T-helper 1 cell treated with Interleukin-12 subunit alpha and Interleukin-12 subunit beta and Interleukin-4 antibody, amounts not matched to agents 30 μg/mL and 1 μg/mL, for 36 hours (primary cell): ENCODE data around the gene CCDC180.
"Not testable (repeated sequence)": the region's sequence is repeated elsewhere in the genome, so short reads cannot be mapped to it uniquely, and the experiment has no call there.

ENCODE experiments used
- H3K27ac Mint-ChIP-seq: one replicate; pipeline ENCODE4 v1.8.0; 2021; ENCODE audit warnings: mild to moderate bottlenecking, mixed read lengths
- H3K27me3 Mint-ChIP-seq: one replicate; pipeline ENCODE4 v1.8.0; 2021; ENCODE audit warnings: low read depth, mixed read lengths
- H3K36me3 Mint-ChIP-seq: one replicate; pipeline ENCODE4 v1.8.0; 2021; ENCODE audit warnings: low read depth, mixed read lengths
- H3K4me1 Mint-ChIP-seq: one replicate; pipeline ENCODE4 v1.8.0; 2021; ENCODE audit warnings: low read depth, mixed read lengths
- H3K4me3 Mint-ChIP-seq: one replicate; pipeline ENCODE4 v1.8.0; 2021; ENCODE audit warnings: mild to moderate bottlenecking, moderate library complexity, mixed read lengths
- H3K9me3 Mint-ChIP-seq: one replicate; pipeline ENCODE4 v1.8.0; 2021; ENCODE audit warnings: mixed read lengths

Gene CCDC180

GRCh38 chr9:97307500-97308163 lies at the start of gene CCDC180:
Gene CCDC180 (plus strand): TSS chr9:97307659. CDS start chr9:97308064, 405 bp downstream.
- Mint-ChIP-seq H3K4me3 (no peak within 1 kb of the TSS), H3K27ac (no peak within 1 kb of the TSS), H3K27me3 (no peaks in the 10 kb centered on the region), H3K9me3 (no peaks in the 10 kb centered on the region), H3K4me1 (no peaks in the 10 kb centered on the region), H3K36me3 (no peaks in the 10 kb centered on the region)

DNA sequence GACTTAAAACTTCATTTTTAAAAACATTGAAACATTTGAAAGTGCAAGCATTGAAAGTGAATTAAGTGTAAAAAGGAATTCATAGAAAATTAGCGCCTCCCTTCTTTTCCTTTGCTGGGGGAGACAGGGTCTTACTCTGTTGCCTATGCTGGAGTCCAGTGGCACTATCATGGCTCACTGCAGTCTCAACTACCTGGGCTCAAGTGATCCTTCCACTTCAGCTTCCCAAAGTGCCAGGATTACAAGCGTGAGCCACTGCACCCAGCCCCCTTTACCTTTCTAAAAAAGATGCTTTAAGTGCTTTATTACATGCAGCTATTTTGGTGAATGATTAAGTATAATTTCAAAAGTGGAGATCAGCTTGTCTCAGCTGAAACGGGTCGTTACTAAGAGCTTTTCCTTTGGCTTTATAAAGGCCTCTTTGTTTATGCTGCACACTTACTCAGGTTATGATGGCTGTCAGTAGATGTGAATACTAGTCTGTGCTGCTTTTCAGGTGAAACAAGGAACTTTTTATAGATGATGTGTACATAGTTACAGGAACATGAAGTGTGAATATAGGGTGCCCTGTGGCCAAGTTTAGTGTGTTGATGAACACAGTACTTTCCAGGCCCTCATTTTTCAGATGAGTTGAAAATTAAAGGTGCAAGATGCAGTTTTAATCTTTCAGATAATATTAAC lies 47.5 kb upstream of the CCDC180 start:
- not testable (repeated sequence) for H3K27me3 Mint-ChIP-seq

DNA sequence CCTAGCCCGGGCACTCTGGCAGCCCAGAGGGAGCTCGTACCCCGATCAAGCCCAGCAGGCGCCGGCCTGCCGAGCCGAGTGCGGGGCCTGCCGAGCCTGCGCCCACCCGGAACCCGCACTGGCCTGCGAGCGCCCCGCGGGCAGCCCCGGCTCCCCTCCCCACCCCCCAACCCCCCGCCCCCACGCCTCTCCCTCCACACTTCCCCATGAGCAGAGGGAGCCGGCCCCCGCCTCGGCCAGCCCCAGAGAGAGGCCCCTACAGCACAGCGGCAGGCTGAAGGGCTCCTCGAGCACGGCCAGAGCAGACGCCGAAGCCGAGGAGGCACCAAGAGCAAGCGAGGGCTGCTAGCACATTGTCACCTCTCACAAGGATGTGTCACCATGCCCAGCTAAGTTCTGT lies 36.2 kb upstream of the CCDC180 start:
- Mint-ChIP-seq H3K4me1 (no peaks in the 10 kb centered on the region), H3K27ac (no peak overlapping the region), H3K36me3 (no peaks in the 10 kb centered on the region), H3K27me3 (no peaks in the 10 kb centered on the region), H3K9me3 (no peaks in the 10 kb centered on the region), H3K4me3 (no peak overlapping the region)

More for the DNA sequence above, 47.5 kb upstream of the CCDC180 start:
- not testable (repeated sequence) for H3K36me3 Mint-ChIP-seq, H3K27ac Mint-ChIP-seq, H3K4me3 Mint-ChIP-seq, H3K4me1 Mint-ChIP-seq, H3K9me3 Mint-ChIP-seq

- H3K36me3 Mint-ChIP-seq: peaks cover 4% of the 10 kb centered on the region
- no peak overlapping the region for H3K4me3 Mint-ChIP-seq
- no peaks in the 10 kb centered on the region for H3K4me1 Mint-ChIP-seq
- H3K27me3 Mint-ChIP-seq: no peaks in the 10 kb centered on the region
- H3K27ac Mint-ChIP-seq: no peak overlapping the region
- H3K9me3 Mint-ChIP-seq: no peaks in the 10 kb centered on the region
These were observed 35.4 kb upstream of the CCDC180 start for GRCh38 chr9:97272072-97272471.

GRCh38 chr9:97276310-97276852 lies 31.1 kb upstream of the CCDC180 start:
- no peak overlapping the region for H3K27ac Mint-ChIP-seq
- H3K9me3 Mint-ChIP-seq: no peaks in the 10 kb centered on the region
- peaks cover 11% of the 10 kb centered on the region for H3K36me3 Mint-ChIP-seq
- H3K27me3 Mint-ChIP-seq: no peaks in the 10 kb centered on the region
- H3K4me1 Mint-ChIP-seq: no peaks in the 10 kb centered on the region
- no peak overlapping the region for H3K4me3 Mint-ChIP-seq

DNA sequence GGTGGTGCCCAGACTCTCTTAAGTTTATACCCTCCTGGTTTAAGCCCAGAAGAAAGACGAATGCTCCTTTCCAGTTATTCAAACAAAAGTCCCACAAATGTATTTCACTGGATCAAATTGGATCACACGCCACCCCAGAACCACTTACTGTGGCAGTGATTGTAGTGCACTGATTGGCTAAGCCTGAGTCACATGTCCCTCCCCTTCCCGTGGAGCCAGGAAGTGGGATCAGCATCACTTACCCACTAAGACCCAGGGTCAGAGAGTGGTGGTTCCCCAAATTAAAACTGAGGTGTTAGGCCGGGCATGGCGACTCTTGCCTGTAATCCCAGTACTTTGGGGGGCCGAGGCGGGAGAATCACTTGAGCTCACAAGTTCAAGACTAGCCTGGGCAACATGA lies 29.5 kb upstream of the CCDC180 start:
- H3K27ac Mint-ChIP-seq: no peak overlapping the region
- no peaks in the 10 kb centered on the region for H3K27me3 Mint-ChIP-seq
- H3K9me3 Mint-ChIP-seq: no peaks in the 10 kb centered on the region
- H3K4me3 Mint-ChIP-seq: no peak overlapping the region
- H3K4me1 Mint-ChIP-seq: no peaks in the 10 kb centered on the region
- peaks cover 20% of the 10 kb centered on the region for H3K36me3 Mint-ChIP-seq

GRCh38 chr9:97280755-97281330 lies 26.6 kb upstream of the CCDC180 start:
- Mint-ChIP-seq H3K27ac (no peak overlapping the region), H3K27me3 (no peaks in the 10 kb centered on the region), H3K4me3 (no peak overlapping the region), H3K36me3 (peaks cover 26% of the 10 kb centered on the region), H3K9me3 (no peaks in the 10 kb centered on the region), H3K4me1 (no peaks in the 10 kb centered on the region)

DNA sequence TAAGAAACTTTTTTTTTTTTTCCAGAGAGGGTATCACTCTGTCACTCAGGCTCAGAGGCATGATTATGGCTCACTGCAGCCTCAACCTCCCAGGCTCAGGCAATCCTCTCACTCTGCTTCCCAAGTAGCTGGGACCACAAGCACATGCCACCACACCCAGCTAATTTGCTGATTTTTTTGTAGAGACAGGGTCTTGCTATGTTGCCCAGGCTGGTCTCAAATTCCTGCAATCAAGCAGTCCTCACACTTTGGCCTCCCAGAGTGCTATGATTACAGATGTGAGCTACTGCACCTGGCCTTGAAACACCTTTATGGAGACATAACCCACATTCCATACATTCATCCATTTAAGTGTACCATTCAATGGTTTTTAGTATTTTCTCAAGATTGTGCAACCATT lies 23.7 kb upstream of the CCDC180 start:
- no peak overlapping the region for H3K4me3 Mint-ChIP-seq
- peaks cover 32% of the 10 kb centered on the region for H3K36me3 Mint-ChIP-seq
- H3K27ac Mint-ChIP-seq: no peak overlapping the region
- H3K27me3 Mint-ChIP-seq: no peaks in the 10 kb centered on the region
- H3K9me3 Mint-ChIP-seq: peaks cover 10% of the 10 kb centered on the region
- no peaks in the 10 kb centered on the region for H3K4me1 Mint-ChIP-seq

DNA sequence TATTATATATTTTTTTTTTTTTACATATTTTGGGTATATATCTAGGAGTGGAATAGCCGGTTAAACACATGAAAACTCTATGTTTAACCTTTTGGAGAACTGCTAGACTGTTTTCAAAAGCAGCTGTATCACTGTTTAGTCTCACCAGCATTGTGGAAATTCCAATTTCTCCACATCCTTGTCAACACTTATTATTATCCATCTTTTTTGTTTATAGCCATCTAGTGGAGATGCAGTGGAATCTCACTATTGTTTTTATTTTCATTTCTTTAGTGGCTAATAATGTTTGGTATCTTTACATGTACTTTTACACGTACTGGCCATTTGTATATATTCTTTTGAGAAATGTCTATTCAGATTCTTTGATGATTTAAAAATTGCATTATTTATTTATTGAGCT lies 22.7 kb upstream of the CCDC180 start:
- H3K9me3 Mint-ChIP-seq: peaks cover 10% of the 10 kb centered on the region
- no peak overlapping the region for H3K4me3 Mint-ChIP-seq
- no peak overlapping the region for H3K27ac Mint-ChIP-seq
- H3K36me3 Mint-ChIP-seq: peaks cover 34% of the 10 kb centered on the region
- H3K4me1 Mint-ChIP-seq: no peaks in the 10 kb centered on the region
- H3K27me3 Mint-ChIP-seq: no peaks in the 10 kb centered on the region

DNA sequence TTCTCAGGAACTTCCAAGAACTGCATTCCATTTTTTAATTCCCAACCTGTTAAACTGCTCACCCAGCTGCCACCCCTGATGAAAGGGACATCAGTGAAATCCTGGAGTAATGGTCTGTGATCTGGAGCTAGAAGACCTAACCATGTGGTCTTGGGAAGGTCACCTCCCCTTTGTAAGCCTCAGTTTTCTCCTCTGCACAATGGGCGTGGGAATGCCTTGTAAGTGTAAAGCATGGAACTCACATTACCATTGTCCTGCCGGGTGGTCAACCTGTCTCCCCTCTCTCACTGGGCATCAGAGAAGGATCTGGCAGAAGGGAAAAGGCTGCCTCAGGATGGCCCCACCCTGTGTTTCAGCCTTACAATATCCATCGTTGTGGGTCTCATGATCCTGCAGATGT lies 15.3 kb upstream of the CCDC180 start:
- Mint-ChIP-seq H3K4me3 (no peak overlapping the region), H3K27me3 (no peaks in the 10 kb centered on the region), H3K4me1 (no peaks in the 10 kb centered on the region), H3K36me3 (peaks cover 6% of the 10 kb centered on the region), H3K27ac (no peak overlapping the region), H3K9me3 (peaks cover 3% of the 10 kb centered on the region)

DNA sequence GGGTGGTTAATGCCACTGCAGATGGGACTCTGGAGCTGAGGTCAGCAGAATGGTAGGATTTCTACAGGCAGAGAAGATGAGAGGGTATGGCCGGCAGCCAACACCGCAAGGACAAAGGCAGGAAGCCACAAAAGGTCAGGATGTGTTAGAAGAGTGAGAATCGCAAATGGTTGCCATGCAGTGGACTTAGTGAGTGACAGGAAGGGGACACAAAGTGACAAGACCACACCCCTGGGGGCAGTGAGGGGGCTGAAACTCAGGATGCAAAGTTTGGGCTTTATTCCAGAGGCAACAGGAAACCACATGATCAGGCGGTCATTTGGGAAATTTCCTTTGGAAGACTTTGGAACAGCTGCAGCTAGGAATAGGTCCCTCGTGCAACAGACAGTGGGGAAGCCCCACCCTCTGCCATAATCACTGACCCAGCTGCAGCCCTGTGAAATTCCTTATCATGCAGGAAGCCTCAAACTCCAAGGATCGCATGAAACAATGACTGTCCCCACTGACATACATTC lies 14.2 kb upstream of the CCDC180 start:
- Mint-ChIP-seq H3K27me3 (peaks cover 3% of the 10 kb centered on the region), H3K4me3 (no peak overlapping the region), H3K9me3 (peaks cover 4% of the 10 kb centered on the region), H3K27ac (no peak overlapping the region), H3K4me1 (no peaks in the 10 kb centered on the region), H3K36me3 (peaks cover 2% of the 10 kb centered on the region)

- no peaks in the 10 kb centered on the region for H3K4me1 Mint-ChIP-seq
- no peak overlapping the region for H3K4me3 Mint-ChIP-seq
- peaks cover 3% of the 10 kb centered on the region for H3K27me3 Mint-ChIP-seq
- H3K36me3 Mint-ChIP-seq: peaks cover 5% of the 10 kb centered on the region
- no peak overlapping the region for H3K27ac Mint-ChIP-seq
- peaks cover 4% of the 10 kb centered on the region for H3K9me3 Mint-ChIP-seq
These were observed 13.6 kb upstream of the CCDC180 start for GRCh38 chr9:97293818-97294217.

- Mint-ChIP-seq H3K4me1 (no peaks in the 10 kb centered on the region), H3K27ac (no peak overlapping the region), H3K27me3 (peaks cover 3% of the 10 kb centered on the region), H3K36me3 (peaks cover 3% of the 10 kb centered on the region), H3K4me3 (no peak overlapping the region), H3K9me3 (peaks cover 8% of the 10 kb centered on the region)
These were observed 9.6 kb upstream of the CCDC180 start for GRCh38 chr9:97297889-97298288.

- peaks cover 3% of the 10 kb centered on the region for H3K36me3 Mint-ChIP-seq
- no peak overlapping the region for H3K27ac Mint-ChIP-seq
- H3K4me1 Mint-ChIP-seq: no peaks in the 10 kb centered on the region
- H3K9me3 Mint-ChIP-seq: peaks cover 8% of the 10 kb centered on the region
- H3K4me3 Mint-ChIP-seq: no peak overlapping the region
- peaks cover 3% of the 10 kb centered on the region for H3K27me3 Mint-ChIP-seq
These were observed 7.5 kb upstream of the CCDC180 start for GRCh38 chr9:97299809-97300414.
